Fibroblast of skin of back (primary cell): Measurements from ENCODE around the gene PTPN14.

Experiments used
- DNase-seq: peaks from one replicate; pipeline ENCODE4 v3.0.0-alpha.2; 2013

The PTPN14 gene

GRCh38 chr1:214303141-214303930 is 248.1 kb downstream of the PTPN14 start:
- peak; percentile 53 for DNase-seq

DNA sequence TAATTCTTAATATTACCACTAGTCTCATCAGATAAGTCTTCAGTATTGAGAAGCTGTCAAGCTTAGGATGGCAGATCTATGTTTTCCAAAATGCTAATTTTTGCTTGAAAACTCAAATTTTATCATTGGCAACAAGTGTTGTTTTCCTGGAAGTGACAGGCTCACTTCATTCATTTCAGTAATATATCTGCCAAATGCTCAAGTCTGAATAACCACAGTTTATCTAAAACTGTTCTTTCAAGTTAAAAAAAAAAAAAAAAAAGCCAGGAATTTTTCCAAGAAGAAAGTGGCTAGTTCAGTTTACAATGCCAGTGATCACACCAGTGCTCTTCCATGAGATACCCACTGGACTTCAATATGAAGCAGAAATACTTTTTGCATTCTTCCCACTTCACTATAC is 249.9 kb downstream of the PTPN14 start:
- no peak for DNase-seq

DNA sequence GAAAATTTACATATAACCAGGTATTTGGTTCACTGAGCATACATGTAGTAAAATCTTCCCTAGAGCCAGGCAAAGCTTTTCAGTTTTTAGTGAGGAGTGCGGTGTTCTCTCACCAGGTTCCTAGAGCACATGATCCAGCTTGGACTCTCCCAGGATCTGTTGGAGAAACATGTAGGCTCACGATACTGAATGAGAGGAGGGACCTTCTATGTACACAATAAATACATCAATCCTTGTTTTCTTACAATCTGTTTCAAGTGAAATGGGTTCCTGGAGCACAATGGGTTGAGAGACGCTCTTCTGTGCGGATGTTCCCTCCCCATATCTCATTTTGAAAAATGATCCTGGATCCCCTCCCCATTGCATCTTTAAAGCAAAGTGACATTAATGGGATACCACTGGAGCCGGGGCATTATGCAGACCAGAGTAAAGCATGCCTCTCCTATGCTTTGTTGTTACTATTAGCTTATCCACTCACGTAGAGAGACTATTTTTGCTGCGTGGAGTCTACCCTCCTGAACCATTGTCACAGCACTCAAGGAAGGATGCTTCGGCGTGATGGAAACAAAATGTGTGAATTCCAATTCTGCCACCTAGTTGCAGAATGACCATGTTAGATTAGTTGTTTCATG is 251.1 kb downstream of the PTPN14 start:
- no peak for DNase-seq
